GM12875 (cell line): ENCODE measurements around the gene GAD1.

Experiments used
- H3K4me3 ChIP-seq: one replicate; pipeline ENCODE4 v1.5.1; 2011; ENCODE audit warnings: low read depth, low read length, control low read depth
- TF ChIP-seq, protein P1 (sequence below): IDR thresholded peaks from 2 replicates; pipeline ENCODE4 v1.5.1; 2011; ENCODE audit warnings: low read depth, mild to moderate bottlenecking, control low read depth, inconsistent platforms, low read length, moderate library complexity, borderline replicate concordance; ENCODE audit not compliant: insufficient read depth

Gene GAD1

DNA sequence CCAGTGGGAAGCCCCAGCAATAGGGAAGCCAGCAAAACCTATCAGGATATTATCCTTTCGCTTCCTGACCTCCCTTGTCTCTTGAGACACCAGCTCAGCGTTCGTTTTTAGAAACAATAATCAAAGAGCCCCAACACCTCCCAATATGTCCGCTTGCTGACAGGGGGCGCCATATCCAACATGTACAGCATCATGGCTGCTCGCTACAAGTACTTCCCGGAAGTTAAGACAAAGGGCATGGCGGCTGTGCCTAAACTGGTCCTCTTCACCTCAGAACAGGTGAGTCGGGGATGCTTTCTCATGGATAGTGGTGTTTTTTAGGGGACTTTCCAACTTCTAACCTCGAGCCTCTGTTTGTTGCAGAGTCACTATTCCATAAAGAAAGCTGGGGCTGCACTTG, 28.7 kb downstream of the GAD1 start:
- TF ChIP-seq, protein P1, sequence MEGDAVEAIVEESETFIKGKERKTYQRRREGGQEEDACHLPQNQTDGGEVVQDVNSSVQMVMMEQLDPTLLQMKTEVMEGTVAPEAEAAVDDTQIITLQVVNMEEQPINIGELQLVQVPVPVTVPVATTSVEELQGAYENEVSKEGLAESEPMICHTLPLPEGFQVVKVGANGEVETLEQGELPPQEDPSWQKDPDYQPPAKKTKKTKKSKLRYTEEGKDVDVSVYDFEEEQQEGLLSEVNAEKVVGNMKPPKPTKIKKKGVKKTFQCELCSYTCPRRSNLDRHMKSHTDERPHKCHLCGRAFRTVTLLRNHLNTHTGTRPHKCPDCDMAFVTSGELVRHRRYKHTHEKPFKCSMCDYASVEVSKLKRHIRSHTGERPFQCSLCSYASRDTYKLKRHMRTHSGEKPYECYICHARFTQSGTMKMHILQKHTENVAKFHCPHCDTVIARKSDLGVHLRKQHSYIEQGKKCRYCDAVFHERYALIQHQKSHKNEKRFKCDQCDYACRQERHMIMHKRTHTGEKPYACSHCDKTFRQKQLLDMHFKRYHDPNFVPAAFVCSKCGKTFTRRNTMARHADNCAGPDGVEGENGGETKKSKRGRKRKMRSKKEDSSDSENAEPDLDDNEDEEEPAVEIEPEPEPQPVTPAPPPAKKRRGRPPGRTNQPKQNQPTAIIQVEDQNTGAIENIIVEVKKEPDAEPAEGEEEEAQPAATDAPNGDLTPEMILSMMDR = no peak
- H3K4me3 ChIP-seq = no peak overlapping the region

DNA sequence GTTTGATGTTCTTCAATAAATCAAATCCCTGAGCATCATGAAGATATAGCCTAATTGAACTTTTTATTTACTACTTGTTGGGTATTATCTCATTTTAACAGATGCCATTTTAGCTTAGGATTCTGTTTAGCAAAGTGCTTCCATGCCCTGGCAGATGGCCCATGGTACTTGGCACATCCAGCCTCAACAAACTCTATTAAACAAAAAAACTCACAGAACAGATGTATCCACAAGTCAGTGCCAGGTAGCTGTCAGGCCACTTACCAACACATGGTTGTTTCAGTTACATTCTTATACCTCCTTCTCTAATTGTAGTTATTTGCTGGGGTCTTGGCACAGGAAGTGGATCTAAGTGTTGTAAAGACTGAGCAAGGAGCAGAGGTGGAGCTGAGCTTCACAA, 29.6 kb downstream of the GAD1 start:
- H3K4me3 ChIP-seq = no peak overlapping the region
- TF ChIP-seq, protein P1 = no peak

DNA sequence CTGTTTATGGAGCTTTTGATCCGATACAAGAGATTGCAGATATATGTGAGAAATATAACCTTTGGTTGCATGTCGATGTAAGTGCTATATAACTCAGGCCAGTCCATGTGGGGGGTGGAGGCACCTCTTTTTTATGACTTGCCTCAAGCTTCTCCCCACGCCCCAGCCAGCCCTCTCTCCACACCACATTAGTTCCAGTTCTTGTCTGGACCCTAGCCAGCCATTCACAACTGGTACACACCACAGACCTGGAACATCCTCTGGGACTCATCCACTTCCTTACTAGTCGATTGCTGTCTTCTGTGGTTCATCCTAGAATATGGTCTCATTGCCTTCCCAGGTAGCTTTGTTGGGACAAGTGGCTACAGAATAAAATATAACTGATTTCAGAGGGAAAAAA, 31.0 kb downstream of the GAD1 start:
- TF ChIP-seq, protein P1 = no peak
- no peak overlapping the region for H3K4me3 ChIP-seq

DNA sequence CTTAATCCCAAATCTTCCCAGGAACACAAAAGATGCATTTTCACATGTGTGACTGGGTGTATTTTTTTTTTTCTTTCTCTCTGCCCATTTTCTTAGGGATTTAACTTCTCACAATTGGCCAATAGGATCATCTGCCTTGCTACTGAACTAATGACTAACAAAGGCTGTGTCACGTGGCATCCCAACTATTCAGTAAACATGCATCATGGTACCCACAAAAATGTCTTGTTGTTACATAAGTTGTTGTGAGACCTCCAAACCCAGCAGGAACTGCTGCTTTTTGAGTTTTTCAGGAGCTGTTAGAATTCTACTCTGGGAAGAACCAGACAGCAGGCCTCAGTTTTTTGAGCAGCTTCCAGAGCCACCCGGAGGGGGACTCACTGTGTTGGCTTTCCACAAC, 31.9 kb downstream of the GAD1 start:
- no peak overlapping the region for H3K4me3 ChIP-seq
- TF ChIP-seq, protein P1 = no peak

DNA sequence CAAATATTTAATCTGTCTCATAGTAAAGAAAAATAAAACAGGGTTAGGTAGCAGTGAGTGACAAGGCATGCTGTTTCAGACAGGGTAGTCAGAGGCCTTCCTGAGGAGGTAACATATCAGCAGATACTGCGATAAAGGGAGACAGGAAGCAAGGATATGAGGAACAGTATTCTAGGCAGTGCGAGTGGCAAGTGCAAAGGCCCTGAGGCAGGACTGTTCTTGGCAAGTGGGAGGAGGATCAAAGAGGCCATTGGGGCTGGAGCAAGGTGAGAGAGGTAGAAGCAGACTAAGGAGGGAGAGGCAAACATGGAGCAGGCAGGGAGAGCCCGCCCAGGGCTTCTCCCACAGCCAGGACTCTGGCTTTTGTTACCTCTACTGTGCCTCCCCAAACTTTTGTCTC, 33.6 kb downstream of the GAD1 start:
- TF ChIP-seq, protein P1 = no peak
- H3K4me3 ChIP-seq = no peak overlapping the region

DNA sequence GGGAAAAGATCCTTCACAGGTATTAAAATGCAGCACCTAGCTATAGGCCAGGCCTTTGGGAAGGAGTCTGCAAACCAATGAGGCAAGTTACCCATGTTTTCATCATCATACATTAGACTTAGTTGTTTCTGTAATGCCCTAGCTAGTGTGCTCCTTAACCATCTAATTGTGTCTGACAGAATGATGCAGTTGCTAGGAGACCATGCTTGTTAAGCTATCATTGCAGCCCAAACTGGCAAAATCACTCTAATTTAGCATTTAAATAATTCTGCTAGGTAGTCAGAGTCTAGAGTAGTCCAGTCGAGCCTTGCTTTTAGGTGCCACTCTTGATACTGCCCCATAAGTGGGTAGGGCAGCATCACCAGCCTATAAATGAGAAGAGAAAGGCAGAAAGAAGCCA, 34.9 kb downstream of the GAD1 start:
- TF ChIP-seq, protein P1 = no peak
- no peak overlapping the region for H3K4me3 ChIP-seq

DNA sequence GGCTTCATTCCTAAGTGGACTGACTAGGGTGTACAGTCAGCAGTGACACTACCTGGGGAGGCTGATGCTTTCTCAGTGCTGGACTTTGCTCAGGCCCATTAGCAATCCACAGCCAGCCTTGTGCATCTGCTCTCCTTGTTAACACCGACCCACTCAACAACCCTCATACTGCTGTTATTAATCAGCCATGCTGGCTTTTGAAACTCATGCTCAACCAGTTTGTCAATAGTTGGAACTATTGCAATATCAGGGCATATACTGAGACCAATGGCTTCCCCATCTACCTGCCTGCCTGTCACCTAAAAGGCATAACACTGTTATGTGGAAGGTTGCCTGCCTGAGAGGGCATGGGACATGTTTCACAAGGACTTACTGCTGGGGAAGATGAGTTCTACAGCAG, 39.4 kb downstream of the GAD1 start:
- TF ChIP-seq, protein P1 = no peak
- no peak overlapping the region for H3K4me3 ChIP-seq
